CD4-positive, alpha-beta T cell treated with Interleukin-4 for 4 hours (primary cell): ENCODE data around the gene CHIT1.

Source experiments
- DNase-seq: peaks from one replicate; pipeline ENCODE4 v3.0.0-alpha.2; 2020

The CHIT1 gene

DNA sequence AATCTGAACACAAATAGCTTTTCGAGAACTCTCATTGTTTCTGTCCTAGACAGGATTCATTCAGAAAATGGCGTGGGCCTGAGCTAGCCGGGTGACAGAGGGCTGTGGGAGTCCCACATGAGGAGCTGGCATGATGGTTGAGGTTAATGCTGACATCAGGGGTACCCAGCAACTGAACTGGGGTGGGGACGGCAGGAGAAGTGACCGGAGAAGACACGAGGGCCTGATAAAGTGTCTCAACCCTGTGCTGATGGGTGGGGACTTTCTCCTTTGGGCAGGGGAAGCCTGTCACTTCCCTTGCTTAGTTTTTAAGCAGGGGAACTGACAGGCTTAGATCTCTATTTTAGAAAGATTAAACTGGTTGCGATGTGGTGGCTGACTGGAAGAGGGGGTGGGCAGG lies 14.6 kb downstream of the CHIT1 start:
- DNase-seq: no peak

- no peak for DNase-seq
Measured at GRCh38 chr1:203213126-203213525, 16.3 kb downstream of the CHIT1 start.

GRCh38 chr1:203211812-203212211 lies 17.7 kb downstream of the CHIT1 start:
- no peak for DNase-seq

DNA sequence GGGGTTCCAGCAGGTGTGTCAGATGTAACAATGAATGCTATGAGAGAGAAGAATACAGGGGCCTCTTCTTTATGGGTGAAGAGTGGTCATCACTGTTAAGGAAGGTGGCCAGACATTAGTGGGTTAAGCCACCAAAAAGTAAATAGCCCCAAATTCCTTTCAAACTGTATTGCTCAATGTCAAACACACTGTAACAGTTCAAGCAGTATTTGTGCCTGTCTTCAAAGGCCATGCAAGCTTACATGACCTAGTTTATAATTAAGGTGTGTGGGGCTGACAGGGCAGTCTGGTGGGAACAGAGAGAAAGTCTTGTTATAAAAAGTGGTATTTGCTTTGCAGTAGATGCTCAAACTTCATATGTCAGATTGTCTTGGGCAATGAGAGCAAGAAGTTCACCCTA lies 18.5 kb downstream of the CHIT1 start:
- DNase-seq: no peak

- DNase-seq: no peak
Measured at GRCh38 chr1:203210350-203210749, 19.1 kb downstream of the CHIT1 start.

DNA sequence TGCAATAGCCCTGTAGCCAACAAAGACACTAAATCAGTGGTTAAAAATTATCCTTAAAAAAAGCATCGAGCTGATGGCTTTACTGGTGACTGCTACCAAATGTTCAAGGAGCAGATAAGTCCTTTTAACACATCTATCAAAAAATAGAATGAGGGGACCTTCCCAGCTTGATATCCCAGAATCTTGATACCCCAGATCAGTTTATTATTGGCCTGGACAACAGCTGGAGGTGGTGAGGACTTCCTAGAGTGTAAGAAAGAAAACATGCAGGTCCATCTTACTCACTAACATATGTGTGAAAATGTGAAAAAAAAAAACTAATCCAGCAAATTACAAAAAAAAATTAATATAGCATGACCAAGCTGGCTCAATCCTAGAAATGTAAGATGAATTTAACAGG lies 21.3 kb downstream of the CHIT1 start:
- no peak for DNase-seq

DNA sequence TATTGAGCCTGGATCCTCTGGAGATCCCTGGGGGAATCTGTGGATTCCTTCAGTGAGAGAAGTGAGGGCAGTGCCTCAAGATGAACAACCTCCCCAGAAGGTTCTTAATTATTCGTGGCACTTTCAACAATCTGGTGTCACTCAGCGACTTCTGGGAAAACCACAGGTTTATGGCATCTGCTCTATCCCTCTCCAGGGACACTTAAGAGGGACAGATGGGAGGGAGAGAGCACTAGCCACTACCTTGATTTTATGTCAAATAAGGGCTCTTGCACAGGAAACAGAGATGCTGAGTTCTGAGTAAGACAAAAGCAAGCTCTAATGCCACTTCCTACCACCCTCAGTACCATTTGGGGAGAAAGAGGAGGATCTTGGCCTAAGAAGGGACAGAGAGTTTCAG lies 21.7 kb downstream of the CHIT1 start:
- no peak for DNase-seq

DNA sequence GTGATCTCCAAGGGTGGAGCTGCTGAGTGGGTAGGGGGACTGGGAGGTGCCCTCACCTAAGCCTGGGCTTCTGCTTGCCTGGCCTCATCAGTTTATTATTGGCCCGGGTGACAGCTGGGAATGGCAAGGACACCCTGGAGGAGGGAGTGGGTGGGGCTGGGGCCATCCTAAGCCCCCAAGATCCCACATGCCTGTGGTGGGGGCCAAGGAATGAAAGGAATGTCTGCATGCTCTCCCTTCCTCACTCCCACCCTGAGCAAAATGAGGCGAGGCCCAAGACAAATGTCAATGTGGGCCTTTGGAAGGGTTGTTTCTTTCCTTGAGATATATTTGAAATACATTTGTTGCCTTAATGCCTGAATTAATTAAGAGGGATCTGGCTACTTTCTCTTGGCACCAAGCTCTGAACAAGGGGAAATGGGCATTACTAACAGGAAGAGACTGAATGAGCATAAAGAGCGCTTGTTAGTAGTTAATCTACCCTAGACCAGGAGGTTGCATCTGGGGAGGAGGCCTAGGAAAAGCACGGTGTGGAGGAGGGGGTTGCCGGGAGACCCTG lies 23.3 kb downstream of the CHIT1 start:
- DNase-seq: no peak

- DNase-seq: no peak
Measured at GRCh38 chr1:203204756-203205155, 24.7 kb downstream of the CHIT1 start.

DNA sequence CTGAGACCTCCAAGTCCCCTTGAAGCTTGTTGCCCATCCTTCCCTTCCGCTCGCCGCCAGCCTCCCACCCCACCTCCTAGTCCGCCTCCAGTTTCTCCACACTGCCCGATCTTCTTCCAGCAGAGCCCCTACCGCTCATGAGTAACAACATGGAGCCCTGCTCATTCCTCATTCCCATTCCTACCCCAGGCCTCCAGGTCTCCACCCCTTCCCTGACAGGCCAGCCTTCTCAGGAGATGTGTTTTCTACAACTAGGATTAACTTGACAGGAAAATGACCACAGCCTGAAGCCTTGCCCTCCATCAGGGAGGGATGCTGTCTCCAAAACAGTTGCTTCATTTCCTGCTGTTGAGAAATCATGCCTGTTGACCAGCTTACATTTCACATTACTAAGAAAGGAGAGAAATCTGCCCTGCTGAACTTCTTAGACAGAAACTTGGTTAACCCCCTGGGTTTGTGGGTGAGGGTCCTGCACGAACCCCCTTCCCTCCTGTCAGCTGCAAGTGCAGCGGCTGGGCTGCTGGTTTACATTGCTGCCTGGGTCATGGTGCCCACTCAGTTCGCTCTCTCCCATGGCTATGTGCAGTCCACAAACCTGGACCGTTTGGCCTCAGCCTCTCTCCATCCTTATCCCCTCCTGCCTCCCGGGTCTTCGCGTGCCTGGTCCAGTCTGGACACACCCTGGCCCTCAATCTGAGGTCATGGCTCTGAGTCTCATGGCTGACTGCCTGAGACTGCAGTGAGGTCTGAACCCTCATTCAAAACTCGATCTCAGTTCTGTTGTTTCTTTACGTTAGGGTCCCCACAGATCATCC lies 26.8 kb downstream of the CHIT1 start:
- DNase-seq: no peak

DNA sequence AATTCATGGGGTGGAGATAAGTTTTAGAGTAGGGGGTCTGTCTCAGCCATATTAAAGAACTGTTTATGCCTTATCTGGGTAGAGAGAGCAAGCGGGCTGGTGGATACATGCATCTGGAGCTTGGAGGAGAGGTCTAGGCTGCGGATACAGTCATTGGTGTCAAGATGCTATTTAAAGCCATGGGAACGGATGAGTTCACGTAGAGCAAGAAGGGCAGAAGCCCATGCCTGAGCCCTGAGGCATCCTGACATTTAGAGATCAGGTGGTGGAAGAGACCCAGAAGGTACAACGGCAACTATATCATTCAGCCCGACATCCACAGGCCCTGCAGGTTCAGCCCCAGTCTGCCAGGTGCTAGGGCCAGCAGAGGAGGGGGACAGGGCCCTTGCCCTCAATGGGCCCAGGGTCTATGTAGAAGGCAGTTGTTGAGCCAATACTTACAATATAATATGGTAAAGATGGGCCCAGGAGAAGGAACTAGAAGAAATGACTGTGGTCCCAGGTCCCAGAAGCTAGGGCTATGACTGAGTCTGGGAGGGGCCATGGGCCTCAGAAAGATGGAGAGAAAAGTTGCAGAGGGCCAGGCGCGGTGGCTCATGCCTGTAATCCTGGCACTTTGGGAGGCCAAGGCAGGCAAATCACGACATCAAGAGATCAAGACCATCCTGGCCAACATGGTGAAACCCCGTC lies 27.8 kb downstream of the CHIT1 start:
- DNase-seq: no peak

- DNase-seq: no peak
Measured at GRCh38 chr1:203200916-203201315, 28.6 kb downstream of the CHIT1 start.

- no peak for DNase-seq
Measured at GRCh38 chr1:203199816-203200571, 29.5 kb downstream of the CHIT1 start.

GRCh38 chr1:203199481-203199815 lies 30.0 kb downstream of the CHIT1 start:
- no peak for DNase-seq

GRCh38 chr1:203199002-203199401 lies 30.5 kb downstream of the CHIT1 start:
- DNase-seq: no peak

DNA sequence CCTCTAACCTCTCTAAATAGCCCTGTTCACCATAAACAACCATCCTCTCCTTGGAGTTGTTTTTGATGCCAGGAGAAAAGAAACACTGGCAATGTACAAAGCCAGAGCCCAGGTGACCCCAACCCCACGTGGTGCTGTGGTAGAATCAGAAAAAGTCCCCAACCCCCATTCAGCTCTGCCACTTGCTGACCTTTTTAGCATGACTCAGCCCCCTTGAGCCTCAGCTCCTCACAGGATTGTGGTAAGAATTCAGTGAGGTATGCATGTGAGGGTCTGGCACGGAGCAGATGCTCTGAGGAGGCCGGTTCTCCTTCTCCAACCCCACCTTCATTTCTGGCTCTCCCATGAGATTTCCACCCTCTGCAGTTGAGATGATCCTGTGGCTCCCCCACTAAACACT lies 31.8 kb downstream of the CHIT1 start:
- DNase-seq: no peak

GRCh38 chr1:203196371-203196770 lies 33.1 kb downstream of the CHIT1 start:
- DNase-seq: no peak

DNA sequence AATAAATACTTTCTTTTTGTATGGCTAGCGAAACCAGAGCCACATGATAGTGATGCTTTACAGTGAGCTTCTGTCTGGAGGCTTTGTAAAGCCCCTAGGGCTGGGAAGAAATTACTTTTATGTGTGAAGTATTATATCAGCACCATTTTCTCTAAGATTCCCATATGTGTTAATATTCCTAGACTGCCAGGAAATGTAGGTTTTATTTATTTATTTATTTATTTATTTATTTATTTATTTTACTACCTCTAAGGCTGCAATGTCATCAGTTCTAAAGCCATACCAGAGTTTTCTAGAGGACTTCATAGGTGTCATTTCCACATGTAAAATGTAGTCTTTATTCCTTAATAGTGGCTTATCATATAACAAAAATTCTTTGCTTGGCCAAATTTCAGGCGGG lies 38.5 kb downstream of the CHIT1 start:
- no peak for DNase-seq

- DNase-seq: no peak
Measured at GRCh38 chr1:203189951-203190352, 39.5 kb downstream of the CHIT1 start.

GRCh38 chr1:203188686-203189232 lies 40.7 kb downstream of the CHIT1 start:
- DNase-seq: no peak

- DNase-seq: no peak
Measured at GRCh38 chr1:203187689-203188264, 41.7 kb downstream of the CHIT1 start.

DNA sequence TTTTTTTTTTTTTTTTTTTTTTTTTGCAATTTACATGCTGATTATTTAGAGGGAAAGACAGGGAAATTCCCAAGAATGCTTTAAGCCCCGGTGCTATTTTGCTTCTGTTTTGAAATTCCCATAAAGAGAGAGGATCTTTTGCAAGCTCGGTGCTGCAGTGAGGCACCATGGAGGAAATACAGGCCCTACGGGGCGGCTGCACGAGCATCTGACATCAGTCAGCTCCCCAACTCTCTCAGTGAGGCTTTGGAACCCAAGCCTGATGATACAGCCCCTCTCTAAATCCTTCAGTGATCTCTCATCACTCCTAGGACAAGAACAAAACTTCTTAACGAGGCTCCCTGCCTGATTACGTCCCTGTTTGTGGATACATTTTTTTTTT lies 42.2 kb downstream of the CHIT1 start:
- no peak for DNase-seq
